Neural cell (in vitro differentiated cells): ENCODE data around the gene ANXA2. TPM values are rescaled to one million over a fixed set of nuclear protein-coding genes. Genes with fewer than 3 reads are reported as not detected.

Source experiments
- H2AFZ ChIP-seq: fragments of 200-600, 300-800 bp; sonication (generic), shearing (Covaris generic); 2 replicates; pipeline ENCODE4 v1.6.0; 2014; ENCODE audit warnings: low read depth, mild to moderate bottlenecking, antibody characterized with exemption, low read length, moderate library complexity
- H3F3A ChIP-seq: fragments of 200-600 bp; shearing (Covaris generic); 2 replicates; pipeline ENCODE4 v1.6.1; 2016; ENCODE audit warnings: mild to moderate bottlenecking, moderate library complexity, mixed read lengths, antibody characterized with exemption, low read length; ENCODE audit not compliant: insufficient read depth, poor library complexity, severe bottlenecking
- H3K27ac ChIP-seq: fragments of 200-600, 300-800 bp; sonication (generic), shearing (Covaris generic); 2 replicates; pipeline ENCODE4 v1.5.1; 2014; ENCODE audit warnings: mild to moderate bottlenecking, low read length, moderate library complexity
- H3K27me3 ChIP-seq: fragments of 300-800, 200-600 bp; sonication (generic), shearing (Covaris generic); 2 replicates; pipeline ENCODE4 v1.6.0; 2014; ENCODE audit warnings: mild to moderate bottlenecking, low read depth, low read length, moderate library complexity; ENCODE audit not compliant: insufficient read depth
- H3K36me3 ChIP-seq: fragments of 300-800, 200-600 bp; sonication (generic), shearing (Covaris generic); 2 replicates; pipeline ENCODE4 v1.5.1; 2014; ENCODE audit warnings: mild to moderate bottlenecking, antibody characterized with exemption, low read length, moderate library complexity; ENCODE audit not compliant: insufficient read depth
- H3K4me2 ChIP-seq: fragments of 300-800, 200-600 bp; sonication (generic), shearing (Covaris generic); 2 replicates; pipeline ENCODE4 v1.6.0; 2014; ENCODE audit warnings: mild to moderate bottlenecking, low read length
- H3K4me3 ChIP-seq: fragments of 300-800, 200-600 bp; sonication (generic), shearing (Covaris generic); 2 replicates; pipeline ENCODE4 v1.5.1; 2014; ENCODE audit warnings: mild to moderate bottlenecking, low read length, moderate library complexity
- H3K79me2 ChIP-seq: fragments of 200-600 bp; shearing (Covaris generic); replicated peaks from 2 replicates; pipeline ENCODE4 v1.6.0; 2014; ENCODE audit warnings: mild to moderate bottlenecking, low read length, moderate library complexity; ENCODE audit not compliant: insufficient read depth
- H3K9ac ChIP-seq: fragments of 300-800, 200-600 bp; sonication (generic), shearing (Covaris generic); 2 replicates; pipeline ENCODE4 v1.6.1; 2016; ENCODE audit warnings: mild to moderate bottlenecking, low read length, mixed read lengths
- H3K9me2 ChIP-seq: fragments of 200-600 bp; shearing (Covaris generic); 2 replicates; pipeline ENCODE4 v1.6.1; 2016; ENCODE audit warnings: mild to moderate bottlenecking, low read length, mixed read lengths; ENCODE audit not compliant: insufficient read depth
- H3K9me3 ChIP-seq: fragments of 200-600, 300-800 bp; sonication (generic), shearing (Covaris generic); 2 replicates; pipeline ENCODE4 v1.6.1; 2016; ENCODE audit warnings: mild to moderate bottlenecking, mixed run types, low read length, moderate library complexity, mixed read lengths
- H4K20me1 ChIP-seq: fragments of 200-600 bp; shearing (Covaris generic); 2 replicates; pipeline ENCODE4 v1.6.1; 2016; ENCODE audit warnings: mild to moderate bottlenecking, mixed run types; ENCODE audit not compliant: insufficient read depth
- EP300 ChIP-seq: fragments of 450-650 bp; conservative IDR thresholded peaks from 2 replicates; pipeline ENCODE4 v1.6.1; 2014; ENCODE audit warnings: antibody characterized with exemption, mild to moderate bottlenecking, moderate library complexity; ENCODE audit not compliant: poor library complexity, severe bottlenecking
- EZH2 ChIP-seq: fragments of 200-600, 300-800 bp; shearing (Covaris generic), sonication (generic); IDR thresholded peaks from 2 replicates; pipeline ENCODE4 v1.6.1; 2014; ENCODE audit warnings: antibody characterized with exemption, low read length, borderline replicate concordance, mild to moderate bottlenecking; ENCODE audit not compliant: insufficient read depth, poor library complexity, severe bottlenecking
- MXI1 ChIP-seq: fragments of 450-650 bp; conservative IDR thresholded peaks from 2 replicates; pipeline ENCODE4 v1.6.1; 2014; ENCODE audit warnings: antibody characterized with exemption, mild to moderate bottlenecking; ENCODE audit not compliant: poor library complexity, severe bottlenecking
- POLR2AphosphoS5 ChIP-seq: IDR thresholded peaks from 2 replicates; pipeline ENCODE4 v1.6.1; 2012
- RAD21 ChIP-seq: fragments of 450-650 bp; conservative IDR thresholded peaks from 2 replicates; pipeline ENCODE4 v1.6.1; 2014; ENCODE audit warnings: antibody characterized with exemption, mild to moderate bottlenecking, moderate library complexity
- SMC3 ChIP-seq: fragments of 450-650 bp; conservative IDR thresholded peaks from 2 replicates; pipeline ENCODE4 v1.6.1; 2014; ENCODE audit warnings: antibody characterized with exemption, mild to moderate bottlenecking, moderate library complexity; ENCODE audit not compliant: poor library complexity
- TAF1 ChIP-seq: IDR thresholded peaks from 2 replicates; pipeline ENCODE4 v1.6.1; 2012; ENCODE audit warnings: low read depth
- polyA plus RNA-seq: library from polyadenylated mRNA; depleted of rRNA; stranded (reverse); fragments of >200 nt; gene quantifications from 2 replicates; pipeline ENCODE4 v1.2.3, GENCODE V29; 2014
- TF ChIP-seq, protein P1 (sequence below): fragments of 450-650 bp; IDR thresholded peaks from 2 replicates; pipeline ENCODE4 v1.5.1; 2014; ENCODE audit warnings: antibody characterized with exemption, mild to moderate bottlenecking, moderate library complexity; ENCODE audit not compliant: poor library complexity, severe bottlenecking
- TF ChIP-seq, protein P2 (sequence below): IDR thresholded peaks from 2 replicates; pipeline ENCODE4 v1.6.1; 2012; ENCODE audit warnings: borderline replicate concordance

Gene ANXA2
- polyA plus RNA-seq, 1 donor from 2014 or later = 6.2 TPM

DNA sequence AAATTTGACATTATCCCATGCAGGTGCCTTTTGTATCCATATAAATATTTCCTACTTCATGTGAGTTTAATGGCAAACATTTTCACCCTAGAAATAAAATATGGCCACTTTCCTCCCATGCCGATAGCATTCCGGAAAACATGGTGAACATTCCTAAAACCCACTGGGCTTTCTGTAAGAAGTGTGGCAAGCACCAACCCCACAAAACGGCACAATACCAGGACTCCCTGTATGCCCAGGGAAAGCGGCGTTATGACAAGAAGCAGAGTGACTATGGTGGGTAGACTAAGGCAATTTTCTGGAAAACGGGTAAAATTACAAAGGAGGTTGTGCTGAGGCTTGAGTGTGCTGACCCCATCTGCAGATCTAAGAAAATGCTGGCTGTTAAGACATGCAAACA is 7.6 kb downstream of the ANXA2 start:
- Histone ChIP-seq H2AFZ (no peak overlapping the region), H3K27me3 (no peaks in the 10 kb centered on the region), H3K9me2 (no peaks in the 10 kb centered on the region), H3K9me3 (no peaks in the 10 kb centered on the region), H3K4me2 (no peak overlapping the region), H4K20me1 (no peaks in the 10 kb centered on the region), H3F3A (no peaks in the 10 kb centered on the region), H3K79me2 (no peaks in the 10 kb centered on the region), H3K36me3 (no peaks in the 10 kb centered on the region), H3K27ac (no peak overlapping the region), H3K9ac (no peak overlapping the region), H3K4me3 (no peak overlapping the region)
- TF ChIP-seq, protein P1, sequence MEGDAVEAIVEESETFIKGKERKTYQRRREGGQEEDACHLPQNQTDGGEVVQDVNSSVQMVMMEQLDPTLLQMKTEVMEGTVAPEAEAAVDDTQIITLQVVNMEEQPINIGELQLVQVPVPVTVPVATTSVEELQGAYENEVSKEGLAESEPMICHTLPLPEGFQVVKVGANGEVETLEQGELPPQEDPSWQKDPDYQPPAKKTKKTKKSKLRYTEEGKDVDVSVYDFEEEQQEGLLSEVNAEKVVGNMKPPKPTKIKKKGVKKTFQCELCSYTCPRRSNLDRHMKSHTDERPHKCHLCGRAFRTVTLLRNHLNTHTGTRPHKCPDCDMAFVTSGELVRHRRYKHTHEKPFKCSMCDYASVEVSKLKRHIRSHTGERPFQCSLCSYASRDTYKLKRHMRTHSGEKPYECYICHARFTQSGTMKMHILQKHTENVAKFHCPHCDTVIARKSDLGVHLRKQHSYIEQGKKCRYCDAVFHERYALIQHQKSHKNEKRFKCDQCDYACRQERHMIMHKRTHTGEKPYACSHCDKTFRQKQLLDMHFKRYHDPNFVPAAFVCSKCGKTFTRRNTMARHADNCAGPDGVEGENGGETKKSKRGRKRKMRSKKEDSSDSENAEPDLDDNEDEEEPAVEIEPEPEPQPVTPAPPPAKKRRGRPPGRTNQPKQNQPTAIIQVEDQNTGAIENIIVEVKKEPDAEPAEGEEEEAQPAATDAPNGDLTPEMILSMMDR = no peak
- no peak for TF ChIP-seq EP300
- TF ChIP-seq MXI1 = no peak
- TF ChIP-seq RAD21 = no peak
- no peak for TF ChIP-seq TAF1
- no peak for TF ChIP-seq SMC3
- TF ChIP-seq EZH2 = no peak
- no peak for TF ChIP-seq POLR2AphosphoS5
- TF ChIP-seq, protein P2, sequence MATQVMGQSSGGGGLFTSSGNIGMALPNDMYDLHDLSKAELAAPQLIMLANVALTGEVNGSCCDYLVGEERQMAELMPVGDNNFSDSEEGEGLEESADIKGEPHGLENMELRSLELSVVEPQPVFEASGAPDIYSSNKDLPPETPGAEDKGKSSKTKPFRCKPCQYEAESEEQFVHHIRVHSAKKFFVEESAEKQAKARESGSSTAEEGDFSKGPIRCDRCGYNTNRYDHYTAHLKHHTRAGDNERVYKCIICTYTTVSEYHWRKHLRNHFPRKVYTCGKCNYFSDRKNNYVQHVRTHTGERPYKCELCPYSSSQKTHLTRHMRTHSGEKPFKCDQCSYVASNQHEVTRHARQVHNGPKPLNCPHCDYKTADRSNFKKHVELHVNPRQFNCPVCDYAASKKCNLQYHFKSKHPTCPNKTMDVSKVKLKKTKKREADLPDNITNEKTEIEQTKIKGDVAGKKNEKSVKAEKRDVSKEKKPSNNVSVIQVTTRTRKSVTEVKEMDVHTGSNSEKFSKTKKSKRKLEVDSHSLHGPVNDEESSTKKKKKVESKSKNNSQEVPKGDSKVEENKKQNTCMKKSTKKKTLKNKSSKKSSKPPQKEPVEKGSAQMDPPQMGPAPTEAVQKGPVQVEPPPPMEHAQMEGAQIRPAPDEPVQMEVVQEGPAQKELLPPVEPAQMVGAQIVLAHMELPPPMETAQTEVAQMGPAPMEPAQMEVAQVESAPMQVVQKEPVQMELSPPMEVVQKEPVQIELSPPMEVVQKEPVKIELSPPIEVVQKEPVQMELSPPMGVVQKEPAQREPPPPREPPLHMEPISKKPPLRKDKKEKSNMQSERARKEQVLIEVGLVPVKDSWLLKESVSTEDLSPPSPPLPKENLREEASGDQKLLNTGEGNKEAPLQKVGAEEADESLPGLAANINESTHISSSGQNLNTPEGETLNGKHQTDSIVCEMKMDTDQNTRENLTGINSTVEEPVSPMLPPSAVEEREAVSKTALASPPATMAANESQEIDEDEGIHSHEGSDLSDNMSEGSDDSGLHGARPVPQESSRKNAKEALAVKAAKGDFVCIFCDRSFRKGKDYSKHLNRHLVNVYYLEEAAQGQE = no peak

DNA sequence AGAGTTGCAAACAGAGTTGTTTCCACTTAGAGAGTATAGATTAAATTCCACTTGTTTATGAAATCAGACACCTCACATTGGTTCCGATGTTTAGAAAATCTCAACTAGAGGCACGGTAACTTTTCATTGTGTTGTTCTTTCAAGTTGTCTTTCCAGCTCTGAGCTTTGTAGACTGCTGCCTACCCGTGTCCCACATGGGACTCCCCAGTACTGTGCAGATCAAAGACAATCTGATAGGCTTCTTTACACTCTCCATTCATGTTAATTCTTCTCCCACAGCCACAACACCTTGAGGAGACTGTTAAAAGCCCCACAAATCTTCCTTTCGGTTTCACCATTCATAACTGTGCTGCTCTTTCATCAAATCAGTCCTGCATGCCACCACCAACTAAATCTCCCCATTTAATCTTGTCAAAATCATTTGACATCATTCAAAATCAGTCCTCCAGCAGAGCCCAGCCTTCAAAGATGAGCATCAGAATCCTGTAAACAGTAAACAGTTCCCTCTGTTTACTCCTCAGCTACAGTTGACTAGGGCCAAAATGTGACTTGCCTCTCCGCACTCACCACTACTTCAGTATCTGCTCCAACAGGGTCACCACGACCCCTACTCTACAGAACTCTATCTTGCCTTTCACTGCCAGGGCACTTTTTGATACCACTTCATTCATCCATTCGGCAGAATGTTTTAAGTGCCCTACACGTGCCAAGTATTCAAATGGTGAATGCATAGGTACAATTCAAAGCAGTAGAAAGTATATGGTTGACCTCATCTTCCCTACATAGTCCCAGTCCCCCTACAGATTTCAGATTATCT is 8.3 kb downstream of the ANXA2 start:
- no peaks in the 10 kb centered on the region for H3K36me3 ChIP-seq
- no peak overlapping the region for H3K4me2 ChIP-seq
- H2AFZ ChIP-seq = no peak overlapping the region
- no peaks in the 10 kb centered on the region for H3K9me3 ChIP-seq
- H3K27ac ChIP-seq = no peak overlapping the region
- no peaks in the 10 kb centered on the region for H3K9me2 ChIP-seq
- H3K9ac ChIP-seq = no peak overlapping the region
- H4K20me1 ChIP-seq = no peaks in the 10 kb centered on the region
- TF ChIP-seq RAD21 (no peak), POLR2AphosphoS5 (no peak), SMC3 (no peak), TAF1 (no peak), EZH2 (no peak), MXI1 (no peak), EP300 (no peak)
- TF ChIP-seq, protein P1 = no peak
- TF ChIP-seq, protein P2 = no peak
- no peak overlapping the region for H3K4me3 ChIP-seq
- no peaks in the 10 kb centered on the region for H3K79me2 ChIP-seq
- H3K27me3 ChIP-seq = no peaks in the 10 kb centered on the region
- H3F3A ChIP-seq = no peaks in the 10 kb centered on the region
